AG04449 (cell line): ENCODE results near the gene MED19.
A peak's percentile ranks its signal among the peaks of the same experiment; 100 is the strongest.

Experiments
- CTCF ChIA-PET: fragments of 350-600 bp; formaldehyde crosslinking; extraction: SDS; loops from one replicate; lab custom pipeline; 2021; ENCODE audit warnings: antibody characterized with exemption; lab: Yijun Ruan, JAX
- POLR2A ChIA-PET: fragments of 400-600, 350-600 bp; formaldehyde crosslinking; extraction: SDS; loops from one replicate; lab custom pipeline; 2020; ENCODE audit warnings: antibody characterized with exemption, inconsistent platforms; lab: Yijun Ruan, JAX
- DNase-seq: peaks from one replicate; pipeline ENCODE4 v3.0.0-alpha.2; 2010; ENCODE audit warnings: low read depth, low spot score
- H3K4me3 ChIP-seq: 2 replicates; pipeline ENCODE4 v1.5.1; 2011; ENCODE audit warnings: low read depth, mild to moderate bottlenecking, control low read depth, low read length
- CTCF ChIP-seq: IDR thresholded peaks from one replicate; pipeline ENCODE4 v1.5.1; 2011; ENCODE audit warnings: mild to moderate bottlenecking, moderate library complexity, low read length, control low read depth, inconsistent platforms; ENCODE audit not compliant: insufficient read depth; ENCODE audit errors: missing control alignments

MED19 gene

GRCh38 chr11:57746920-57747319 is 34.9 kb upstream of the MED19 start:
- CTCF ChIA-PET, result interaction anchor here (0.7 to 9.9 kb wide), 6 partner anchors 10 to 54 kb away, joined by 3 to 200 read pairs (median 4); partner anchors contain the start of gene CTNND1
- POLR2A ChIA-PET, result no interaction called here
- no peak for TF ChIP-seq CTCF
- no peak overlapping the region for H3K4me3 ChIP-seq
- no peak for DNase-seq

- no peak for TF ChIP-seq CTCF
- POLR2A ChIA-PET, result interaction anchor here (0.6 kb wide), 1 partner anchor 1397 kb away, joined by 3 read pairs; no protein-coding TSS in a partner anchor
- DNase-seq, result no peak
- CTCF ChIA-PET, result interaction anchor here (1.0 to 9.9 kb wide), 2 partner anchors 22 to 56 kb away, joined by 4 to 200 read pairs; no protein-coding TSS in a partner anchor
- no peak overlapping the region for H3K4me3 ChIP-seq
Measured at GRCh38 chr11:57745206-57745605, 33.2 kb upstream of the MED19 start.

GRCh38 chr11:57744357-57744756 is 32.3 kb upstream of the MED19 start:
- H3K4me3 ChIP-seq, result no peak overlapping the region
- TF ChIP-seq CTCF, result no peak
- DNase-seq, result no peak
- POLR2A ChIA-PET, result no interaction called here
- CTCF ChIA-PET, result interaction anchor here (9.9 kb wide), 1 partner anchor 57 kb away, joined by 200 read pairs; no protein-coding TSS in a partner anchor

- peak overlapping the region; percentile 93 for H3K4me3 ChIP-seq
- DNase-seq, result no peak
- TF ChIP-seq CTCF, result no peak
- ChIA-PET CTCF (interaction anchor here (0.7 to 3.3 kb wide), 9 partner anchors 9 to 59 kb away, joined by 3 to 22 read pairs (median 4); partner anchors contain the start of genes BTBD18 and CTNND1), POLR2A (interaction anchor here (0.6 to 2.3 kb wide), 6 partner anchors 10 to 59 kb away, joined by 3 to 8 read pairs (median 4); partner anchors contain the start of genes BTBD18 and MED19)
Measured at GRCh38 chr11:57742087-57742452, 30.1 kb upstream of the MED19 start.

- peak; percentile 78 for DNase-seq
- ChIA-PET POLR2A (interaction anchor here (0.6 to 2.3 kb wide), 7 partner anchors 10 to 59 kb away, joined by 3 to 8 read pairs (median 5); partner anchors contain the start of genes BTBD18, CTNND1 and MED19), CTCF (interaction anchor here (0.7 to 3.3 kb wide), 10 partner anchors 9 to 60 kb away, joined by 3 to 22 read pairs (median 4); partner anchors contain the start of genes BTBD18 and CTNND1)
- H3K4me3 ChIP-seq, result peak within 1 kb of the TSS; percentile 93
- no peak for TF ChIP-seq CTCF
Measured at GRCh38 chr11:57741132-57742086, 29.4 kb upstream of the MED19 start, which contains the start of gene SELENOH. Gene SELENOH, plus strand, starts transcription at chr11:57741491. Its CDS starts 105 bp downstream, at chr11:57741596.
